CD14-positive monocyte (primary cell): ENCODE measurements around the gene NOTO. TPM values are rescaled to one million over a fixed set of nuclear protein-coding genes. Genes with fewer than 3 reads are reported as not detected.

Experiments used
- DNase-seq, 3 donors: peaks; one replicate each; pipeline ENCODE4 v3.0.0-alpha.2; 2011 to 2022
- H2AFZ ChIP-seq: 2 replicates; pipeline ENCODE4 v1.6.0; 2012; ENCODE audit warnings: mild to moderate bottlenecking, low read depth, low read length, inconsistent platforms; ENCODE audit not compliant: insufficient read depth, poor library complexity, severe bottlenecking
- H3K27ac ChIP-seq, 2 donors: 1 replicate in 1 of 2; 2 replicates in 1 of 2; pipeline ENCODE4 v1.5.1; 2012 to 2013; ENCODE audit warnings: low read length in 2 of 2, control low read depth in 1 of 2, inconsistent platforms in 1 of 2, low read depth in 1 of 2, mild to moderate bottlenecking in 1 of 2
- H3K27me3 ChIP-seq, 2 donors: one replicate each; pipeline versions ENCODE4 v1.6.0 to v1.6.1; 2011 to 2013; ENCODE audit warnings: low read length in 2 of 2; ENCODE audit not compliant: control insufficient read depth in 2 of 2, insufficient read depth in 2 of 2
- H3K36me3 ChIP-seq, 2 donors: replicated peaks in 1 of 2; 1 replicate in 1 of 2; 2 replicates in 1 of 2; pipeline versions ENCODE4 v1.5.1 to v1.6.1; 2012 to 2013; ENCODE audit warnings: low read length in 2 of 2, control low read depth in 1 of 2, inconsistent platforms in 1 of 2, mild to moderate bottlenecking in 1 of 2; ENCODE audit not compliant: insufficient read depth in 2 of 2, control insufficient read depth in 1 of 2
- H3K4me1 ChIP-seq, 2 donors: 1 replicate in 1 of 2; 2 replicates in 1 of 2; pipeline versions ENCODE4 v1.5.1 to v1.6.1; 2012 to 2013; ENCODE audit warnings: low read length in 2 of 2, control low read depth in 1 of 2, inconsistent platforms in 1 of 2, mild to moderate bottlenecking in 1 of 2, moderate library complexity in 1 of 2; ENCODE audit not compliant: insufficient read depth in 2 of 2, control insufficient read depth in 1 of 2
- H3K4me2 ChIP-seq: replicated peaks from 2 replicates; pipeline ENCODE3; 2012; ENCODE audit warnings: low read length, moderate library complexity, mild to moderate bottlenecking; ENCODE audit not compliant: poor library complexity, severe bottlenecking; ENCODE audit errors: extremely low read depth
- H3K4me3 ChIP-seq, 3 experiments: fragments of 200-600 bp in 1 of 3; sonication (generic) in 1 of 3; replicated peaks in 1 of 3; 1 replicate in 2 of 3; 2 replicates in 1 of 3; pipeline ENCODE4 v1.5.1; 2011 to 2013; ENCODE audit warnings: low read length in 3 of 3, mild to moderate bottlenecking in 3 of 3, control low read depth in 2 of 3, low read depth in 2 of 3, inconsistent platforms in 1 of 3, moderate library complexity in 1 of 3
- H3K79me2 ChIP-seq: 2 replicates; pipeline ENCODE4 v1.6.0; 2012; ENCODE audit warnings: mild to moderate bottlenecking, control low read depth, inconsistent platforms, low read length, moderate library complexity; ENCODE audit not compliant: insufficient read depth
- H3K9ac ChIP-seq: 2 replicates; pipeline ENCODE4 v1.6.0; 2017; ENCODE audit warnings: low read length, mild to moderate bottlenecking; ENCODE audit not compliant: insufficient read depth, poor library complexity, severe bottlenecking
- H3K9me3 ChIP-seq, 2 donors: replicated peaks in 1 of 2; 1 replicate in 1 of 2; 2 replicates in 1 of 2; pipeline versions ENCODE4 v1.5.1 to v1.6.1; 2012 to 2013; ENCODE audit warnings: low read length in 2 of 2, control low read depth in 1 of 2; ENCODE audit not compliant: control insufficient read depth in 1 of 2, insufficient read depth in 1 of 2
- H4K20me1 ChIP-seq: 2 replicates; pipeline ENCODE4 v1.6.0; 2012; ENCODE audit warnings: mild to moderate bottlenecking, low read length, control low read depth, moderate library complexity; ENCODE audit not compliant: insufficient read depth
- H3K27ac Mint-ChIP-seq, 7 donors: one replicate each; pipeline ENCODE4 v1.8.0; 2020; ENCODE audit warnings: mild to moderate bottlenecking in 7 of 7, mixed read lengths in 7 of 7, moderate library complexity in 6 of 7, inconsistent platforms in 2 of 7
- H3K27me3 Mint-ChIP-seq, 3 donors: one replicate each; pipeline ENCODE4 v1.8.0; 2021 to 2022; ENCODE audit warnings: low read depth in 3 of 3, mild to moderate bottlenecking in 3 of 3, mixed read lengths in 3 of 3, moderate library complexity in 3 of 3, inconsistent platforms in 1 of 3
- H3K36me3 Mint-ChIP-seq, 2 donors: one replicate each; pipeline ENCODE4 v1.8.0; 2020; ENCODE audit warnings: mixed read lengths in 2 of 2, inconsistent platforms in 1 of 2, mild to moderate bottlenecking in 1 of 2
- H3K4me1 Mint-ChIP-seq: one replicate; pipeline ENCODE4 v1.8.0; 2020; ENCODE audit warnings: mild to moderate bottlenecking, mixed read lengths
- H3K4me3 Mint-ChIP-seq, 2 donors: one replicate each; pipeline ENCODE4 v1.8.0; 2020; ENCODE audit warnings: mild to moderate bottlenecking in 2 of 2, mixed read lengths in 2 of 2, moderate library complexity in 1 of 2
- H3K9me3 Mint-ChIP-seq, 7 donors: one replicate each; pipeline ENCODE4 v1.8.0; 2020 to 2022; ENCODE audit warnings: mixed read lengths in 7 of 7, mild to moderate bottlenecking in 6 of 7, moderate library complexity in 6 of 7, inconsistent platforms in 2 of 7
- CTCF ChIP-seq: fragments of 200-600 bp; IDR thresholded peaks from one replicate; pipeline ENCODE4 v1.8.0; 2022; ENCODE audit warnings: antibody characterized with exemption, mild to moderate bottlenecking
- WGBS: methylation state at CpG from one replicate; pipeline ENCODE4 v1.1.5; 2013; ENCODE audit warnings: missing lambda C conversion rate; ENCODE audit not compliant: insufficient coverage; 5-methylcytosine and 5-hydroxymethylcytosine counted together
- intact Hi-C, 2 donors: fragments of 100-400 bp; cut with micrococcal nuclease; formaldehyde crosslinking; loops; one replicate each; pipeline versions ENCODE4 v1.15.0 to v1.15.1; 2023
- polyA plus RNA-seq, 3 donors: library from polyadenylated mRNA; depleted of rRNA in 1 of 3; unstranded in 2 of 3; stranded (reverse) in 1 of 3; fragments of 300-500 nt in 2 of 3; fragments of >200 nt in 1 of 3; fragmentation: Illumina TruSeq in 2 of 3; gene quantifications; 1 replicate in 2 of 3; 2 replicates in 1 of 3; pipeline ENCODE4 v1.2.3, GENCODE V29; 2012 to 2021

The NOTO gene
- polyA plus RNA-seq, 3 donors = not detected

- no peak overlapping the region for H3K27ac Mint-ChIP-seq
- H3K4me1 Mint-ChIP-seq = peaks cover 4% of the 10 kb centered on the region
- H3K79me2 ChIP-seq = no peaks in the 10 kb centered on the region
- H3K4me3 ChIP-seq = no peak overlapping the region
- H3K4me1 ChIP-seq = peaks cover 0 to 8% of the 10 kb centered on the region in 2 donors
- TF ChIP-seq CTCF = no peak
- no peaks in the 10 kb centered on the region for H3K9me3 ChIP-seq
- intact Hi-C loops = no loop called here
- no peak for DNase-seq
- no peak overlapping the region for H2AFZ ChIP-seq
- H4K20me1 ChIP-seq = peaks cover 18% of the 10 kb centered on the region
- peaks cover 90 to 96% of the 10 kb centered on the region in 2 donors for H3K36me3 Mint-ChIP-seq
- no peaks in the 10 kb centered on the region for H3K9me3 Mint-ChIP-seq
- no peak overlapping the region for H3K4me2 ChIP-seq
- no peaks in the 10 kb centered on the region for H3K27me3 Mint-ChIP-seq
- no peak overlapping the region for H3K9ac ChIP-seq
- no peaks in the 10 kb centered on the region for H3K27me3 ChIP-seq
- peaks cover 86 to 100% of the 10 kb centered on the region in 2 donors for H3K36me3 ChIP-seq
- no peak overlapping the region for H3K27ac ChIP-seq
- no peak overlapping the region for H3K4me3 Mint-ChIP-seq
- WGBS = 91% methylated on average over 9 of the region's 9 CpGs
These were observed 47.3 kb downstream of the NOTO start for GRCh38 chr2:73249636-73250035.

DNA sequence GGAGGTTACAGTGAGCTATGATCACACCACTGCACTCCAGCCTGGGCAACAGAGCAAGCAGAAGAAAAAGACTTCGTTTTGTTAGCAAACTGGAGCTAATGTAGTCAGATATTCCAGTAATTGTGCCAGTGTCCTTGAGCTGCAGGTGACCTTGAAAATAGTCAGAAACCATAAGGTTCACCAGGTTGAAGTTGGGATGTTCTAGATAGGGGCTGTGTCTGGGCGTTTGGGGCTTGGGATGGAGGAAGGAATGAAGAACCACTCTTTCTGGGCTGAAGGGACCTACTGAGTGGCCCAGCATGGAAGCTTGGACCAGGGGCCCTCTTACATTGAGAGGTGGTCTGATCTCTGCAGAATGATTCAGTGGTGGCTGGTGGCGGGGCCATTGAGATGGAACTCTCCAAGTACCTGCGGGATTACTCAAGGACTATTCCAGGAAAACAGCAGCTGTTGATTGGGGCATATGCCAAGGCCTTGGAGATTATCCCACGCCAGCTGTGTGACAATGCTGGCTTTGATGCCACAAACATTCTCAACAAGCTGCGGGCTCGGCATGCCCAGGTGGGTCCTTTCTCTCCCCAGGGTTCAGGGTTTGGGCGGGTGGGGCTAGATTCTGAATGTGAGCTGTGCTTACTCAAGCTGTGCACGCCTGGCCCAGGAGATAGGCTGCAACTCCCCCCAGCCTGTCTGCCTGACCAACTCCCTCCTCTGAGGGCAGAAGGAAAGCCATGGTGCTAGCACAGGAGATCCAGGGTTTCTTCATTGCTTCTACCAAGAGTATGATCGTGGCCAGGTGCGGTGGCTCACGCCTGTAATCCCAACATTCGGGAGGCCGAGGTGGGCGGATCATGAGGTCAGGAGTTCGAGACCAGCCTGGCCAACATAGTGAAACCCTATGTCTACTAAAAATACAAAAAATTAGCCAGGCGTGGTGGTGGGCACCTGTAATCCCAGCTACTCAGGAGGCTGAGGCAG lies 48.8 kb downstream of the NOTO start:
- Histone ChIP-seq H4K20me1 (peaks cover 17% of the 10 kb centered on the region), H3K4me2 (no peak overlapping the region), H3K36me3 (peaks cover 76 to 100% of the 10 kb centered on the region in 2 donors), H3K27ac (no peak overlapping the region), H2AFZ (no peak overlapping the region), H3K27me3 (no peaks in the 10 kb centered on the region), H3K9ac (no peak overlapping the region), H3K4me1 (peaks cover 0 to 8% of the 10 kb centered on the region in 2 donors), H3K79me2 (no peaks in the 10 kb centered on the region), H3K9me3 (no peaks in the 10 kb centered on the region), H3K4me3 (no peak overlapping the region)
- Mint-ChIP-seq H3K27me3 (no peaks in the 10 kb centered on the region), H3K4me3 (no peak overlapping the region), H3K9me3 (no peaks in the 10 kb centered on the region), H3K27ac (peak overlapping the region in 6 of 7 donors; percentile 8 to 84 (median 42)), H3K36me3 (peaks cover 76 to 84% of the 10 kb centered on the region in 2 donors), H3K4me1 (peaks cover 4% of the 10 kb centered on the region)
- intact Hi-C loops = no loop called here
- no peak for DNase-seq
- TF ChIP-seq CTCF = no peak
- 99% methylated on average over 14 of the region's 17 CpGs for WGBS
